IMR-90 (cell line): ENCODE measurements around the gene CYTH4. TPM values are rescaled to one million over a fixed set of nuclear protein-coding genes. Genes with fewer than 3 reads are reported as not detected.

Experiments
- ATAC-seq: fragments of 200-7000 bp; cut with Tn5 transposase; 2 replicates; pipeline ENCODE4 v1.9.1; 2020; ENCODE audit warnings: low read depth, mild to moderate bottlenecking, moderate library complexity
- BruUV-seq: library from RNA; stranded (reverse); fragments of 400-500 nt; replicated peaks from 2 replicates; lab custom pipeline; 2021; lab: Mats Ljungman, UMichigan
- CTCF ChIA-PET: fragments of 300-600 bp; formaldehyde crosslinking; extraction: SDS; loops from one replicate; lab custom pipeline; 2021; ENCODE audit warnings: antibody characterized with exemption; lab: Yijun Ruan, JAX
- POLR2A ChIA-PET: fragments of 300-600 bp; sonication (Branson Sonifier 250); formaldehyde crosslinking; loops from one replicate; lab custom pipeline; 2022; ENCODE audit warnings: antibody characterized with exemption; ENCODE audit not compliant: unreplicated experiment; lab: Charles Lee
- DNase-seq: peaks from one replicate; pipeline ENCODE4 v3.0.0; 2013
- H2AFZ ChIP-seq: replicated peaks from 2 replicates; pipeline ENCODE3; 2013; ENCODE audit warnings: low read length, mild to moderate bottlenecking; ENCODE audit not compliant: poor library complexity
- H2AK5ac ChIP-seq: 2 replicates; pipeline ENCODE4 v1.6.1; 2013; ENCODE audit warnings: low read depth, low read length, inconsistent platforms
- H2AK9ac ChIP-seq: replicated peaks from 2 replicates; pipeline ENCODE3; 2013; ENCODE audit warnings: mild to moderate bottlenecking, low read depth, low read length, moderate library complexity; ENCODE audit not compliant: poor library complexity
- H2BK120ac ChIP-seq: 2 replicates; pipeline ENCODE4 v1.6.1; 2013; ENCODE audit warnings: low read depth, low read length, inconsistent platforms
- H2BK15ac ChIP-seq: 3 replicates; pipeline ENCODE4 v1.6.1; 2013; ENCODE audit warnings: low read depth, low read length, inconsistent platforms
- H2BK20ac ChIP-seq: 2 replicates; pipeline ENCODE4 v1.6.1; 2013; ENCODE audit warnings: low read depth, mild to moderate bottlenecking, inconsistent platforms, low read length, moderate library complexity
- H2BK5ac ChIP-seq: 2 replicates; pipeline ENCODE4 v1.6.1; 2013; ENCODE audit warnings: mild to moderate bottlenecking, low read depth, low read length, inconsistent platforms; ENCODE audit not compliant: poor library complexity, severe bottlenecking
- H3K14ac ChIP-seq: replicated peaks from 2 replicates; pipeline ENCODE4 v1.6.1; 2013; ENCODE audit warnings: low read depth, low read length, inconsistent platforms
- H3K18ac ChIP-seq: 2 replicates; pipeline ENCODE4 v1.6.1; 2013; ENCODE audit warnings: low read depth, low read length, control low read depth
- H3K23ac ChIP-seq: 2 replicates; pipeline ENCODE4 v1.6.1; 2013; ENCODE audit warnings: low read depth, low read length, inconsistent platforms
- H3K27ac ChIP-seq: 2 replicates; pipeline ENCODE4 v1.5.1; 2013; ENCODE audit warnings: mild to moderate bottlenecking, control low read depth, low read length; ENCODE audit not compliant: insufficient read depth
- H3K27me3 ChIP-seq: 2 replicates; pipeline ENCODE4 v1.6.1; 2013; ENCODE audit warnings: low read length; ENCODE audit not compliant: control insufficient read depth, insufficient read depth
- H3K36me3 ChIP-seq: 2 replicates; pipeline ENCODE4 v1.6.1; 2013; ENCODE audit warnings: low read length, mixed read lengths; ENCODE audit not compliant: control insufficient read depth, insufficient read depth
- H3K4ac ChIP-seq: 2 replicates; pipeline ENCODE4 v1.6.1; 2013; ENCODE audit warnings: low read depth, low read length, inconsistent platforms
- H3K4me1 ChIP-seq: 2 replicates; pipeline ENCODE4 v1.6.1; 2013; ENCODE audit warnings: low read length, mixed read lengths; ENCODE audit not compliant: control insufficient read depth, insufficient read depth
- H3K4me2 ChIP-seq: 2 replicates; pipeline ENCODE4 v1.6.1; 2013; ENCODE audit warnings: low read depth, mild to moderate bottlenecking, control low read depth, low read length, moderate library complexity
- H3K4me3 ChIP-seq: 2 replicates; pipeline ENCODE4 v1.5.1; 2013; ENCODE audit warnings: low read depth, mild to moderate bottlenecking, control low read depth, low read length, moderate library complexity; ENCODE audit not compliant: insufficient read depth
- H3K56ac ChIP-seq: 2 replicates; pipeline ENCODE4 v1.6.1; 2013; ENCODE audit warnings: low read length, inconsistent platforms; ENCODE audit not compliant: insufficient read depth; ENCODE audit errors: extremely low read depth
- H3K79me1 ChIP-seq, 2 experiments: 2 replicates each; pipeline ENCODE4 v1.6.1; 2013; ENCODE audit warnings: low read length in 2 of 2, inconsistent platforms in 1 of 2, low read depth in 1 of 2
- H3K9ac ChIP-seq: 2 replicates; pipeline ENCODE4 v1.6.1; 2013; ENCODE audit warnings: low read depth, low read length, control low read depth
- H3K9me1 ChIP-seq: 2 replicates; pipeline ENCODE4 v1.6.1; 2013; ENCODE audit warnings: low read length, inconsistent platforms; ENCODE audit not compliant: insufficient read depth
- H3K9me3 ChIP-seq: 2 replicates; pipeline ENCODE4 v1.6.1; 2013; ENCODE audit warnings: low read length; ENCODE audit not compliant: control insufficient read depth, insufficient read depth
- H4K20me1 ChIP-seq: 2 replicates; pipeline ENCODE4 v1.6.1; 2013; ENCODE audit warnings: low read length, inconsistent platforms; ENCODE audit not compliant: insufficient read depth
- H4K5ac ChIP-seq: 2 replicates; pipeline ENCODE4 v1.6.1; 2013; ENCODE audit warnings: mild to moderate bottlenecking, low read depth, low read length, control low read depth
- H4K8ac ChIP-seq, 2 experiments: 2 replicates each; pipeline ENCODE4 v1.6.1; 2013; ENCODE audit warnings: low read depth in 2 of 2, low read length in 2 of 2, control low read depth in 1 of 2, inconsistent platforms in 1 of 2
- H4K91ac ChIP-seq: 2 replicates; pipeline ENCODE4 v1.6.1; 2013; ENCODE audit warnings: low read depth, low read length, inconsistent platforms; ENCODE audit not compliant: insufficient read depth
- BHLHE40 ChIP-seq: fragments of 150-350 bp; IDR thresholded peaks from 2 replicates; pipeline ENCODE4 v1.6.1; 2016; ENCODE audit warnings: mild to moderate bottlenecking, low read depth, low read length
- CEBPB ChIP-seq: IDR thresholded peaks from 2 replicates; pipeline ENCODE4 v1.6.1; 2012; ENCODE audit warnings: low read depth, low read length, improper control_type of control experiment
- CHD1 ChIP-seq: IDR thresholded peaks from 2 replicates; pipeline ENCODE4 v1.6.1; 2012; ENCODE audit warnings: low read depth, low read length, improper control_type of control experiment
- ELK1 ChIP-seq: fragments of 150-350 bp; IDR thresholded peaks from 2 replicates; pipeline ENCODE4 v1.6.1; 2016; ENCODE audit warnings: low read depth, mild to moderate bottlenecking, low read length, moderate library complexity, borderline replicate concordance
- FOS ChIP-seq: fragments of 150-350 bp; IDR thresholded peaks from 2 replicates; pipeline ENCODE4 v1.6.1; 2016; ENCODE audit warnings: low read depth, low read length
- MAFK ChIP-seq: IDR thresholded peaks from 2 replicates; pipeline ENCODE4 v1.6.1; 2012; ENCODE audit warnings: low read depth, low read length, improper control_type of control experiment
- MAZ ChIP-seq: IDR thresholded peaks from 2 replicates; pipeline ENCODE4 v1.6.1; 2012; ENCODE audit warnings: low read depth, mild to moderate bottlenecking, low read length, improper control_type of control experiment, moderate library complexity, borderline replicate concordance
- MXI1 ChIP-seq: IDR thresholded peaks from 2 replicates; pipeline ENCODE4 v1.6.1; 2012; ENCODE audit warnings: low read depth, mild to moderate bottlenecking, low read length, moderate library complexity, borderline replicate concordance
- NFE2L2 ChIP-seq: fragments of 150-350 bp; IDR thresholded peaks from 2 replicates; pipeline ENCODE4 v1.6.1; 2016; ENCODE audit warnings: low read depth, mild to moderate bottlenecking, low read length
- POLR2A ChIP-seq: IDR thresholded peaks from 2 replicates; pipeline ENCODE4 v1.6.1; 2012; ENCODE audit warnings: mild to moderate bottlenecking, low read depth, low read length
- RAD21 ChIP-seq: IDR thresholded peaks from 2 replicates; pipeline ENCODE4 v1.6.1; 2012; ENCODE audit warnings: low read length, improper control_type of control experiment
- RCOR1 ChIP-seq: IDR thresholded peaks from 2 replicates; pipeline ENCODE4 v1.6.1; 2012; ENCODE audit warnings: mild to moderate bottlenecking, low read length, improper control_type of control experiment; ENCODE audit not compliant: insufficient replicate concordance
- RFX5 ChIP-seq: IDR thresholded peaks from 2 replicates; pipeline ENCODE4 v1.8.0; 2012; ENCODE audit warnings: low read depth, mild to moderate bottlenecking, low read length, moderate library complexity
- SMC3 ChIP-seq: fragments of 150-350 bp; IDR thresholded peaks from 2 replicates; pipeline ENCODE4 v1.6.1; 2016; ENCODE audit warnings: low read depth, mild to moderate bottlenecking, antibody characterized with exemption, low read length, moderate library complexity
- WGBS, 2 experiments: methylation state at CpG; one replicate each; pipeline versions ENCODE4 v1.1.5 to v1.1.7; 2013; ENCODE audit warnings: missing lambda C conversion rate in 2 of 2; ENCODE audit not compliant: insufficient read length in 1 of 2; ENCODE audit errors: extremely low coverage in 2 of 2; 5-methylcytosine and 5-hydroxymethylcytosine counted together
- dilution Hi-C: fragments of 300-500 bp; cut with HindIII; formaldehyde crosslinking; loops from one replicate; pipeline ENCODE4 v1.14.3; 2018; ENCODE audit warnings: low sequenced_read_pairs; ENCODE audit not compliant: unreplicated experiment
- in situ Hi-C: fragments of 300-500 bp; cut with MboI; formaldehyde crosslinking; loops from 3 replicates; pipeline ENCODE4 v1.14.3; 2019; ENCODE audit warnings: low sequenced_read_pairs, inconsistent platforms, mixed read lengths
- intact Hi-C: fragments of 100-400 bp; cut with micrococcal nuclease; formaldehyde crosslinking; loops from 2 replicates; pipeline ENCODE4 v1.10.0; 2022
- polyA plus RNA-seq, 3 experiments: library from polyadenylated mRNA; depleted of rRNA; stranded (reverse); fragments of >200 nt; gene quantifications; 2 replicates each; pipeline ENCODE4 v1.2.3, GENCODE V29; 2012; ENCODE audit warnings: low replicate concordance in 1 of 3
- total RNA-seq: library from RNA; depleted of rRNA; stranded (reverse); fragments of >200 nt; gene quantifications from 2 replicates; pipeline ENCODE4 v1.2.3, GENCODE V29; 2012

Gene CYTH4
- total and polyA plus RNA-seq, 2 of the 4 experiments (the other 2 are of a cell fraction), result 0.36 to 0.55 TPM

GRCh38 chr22:37331856-37332536 lies 49.7 kb downstream of the CYTH4 start:
- Histone ChIP-seq H3K27me3 (peaks cover 12% of the 10 kb centered on the region), H3K56ac (no peak overlapping the region), H4K91ac (no peak overlapping the region), H4K8ac (no peak overlapping the region), H3K4me3 (no peak overlapping the region), H2AFZ (peak overlapping the region; percentile 4), H4K5ac (no peak overlapping the region), H3K4me2 (no peak overlapping the region), H3K9ac (no peak overlapping the region), H3K18ac (no peak overlapping the region), H3K4me1 (peaks cover 31% of the 10 kb centered on the region), H4K20me1 (no peaks in the 10 kb centered on the region), H2BK5ac (no peak overlapping the region), H2BK20ac (0 out of 2 replicates have a peak overlapping the region, but pooled peaks have one; percentile 81), H3K36me3 (no peaks in the 10 kb centered on the region), H3K9me1 (peaks cover 19% of the 10 kb centered on the region), H2BK15ac (no peak overlapping the region; the same call in 2 of the 3 replicates), H2BK120ac (peak overlapping the region; percentile 77; the same call in 1 of the 2 replicates), H3K9me3 (no peaks in the 10 kb centered on the region; the same call in 1 of the 2 replicates), H3K27ac (no peak overlapping the region), H3K4ac (peak overlapping the region; percentile 52; the same call in 1 of the 2 replicates), H3K14ac (no peak overlapping the region), H3K79me1 (no peaks in the 10 kb centered on the region), H3K23ac (no peak overlapping the region), H2AK5ac (peak overlapping the region; percentile 95), H2AK9ac (peak overlapping the region; percentile 20)
- ATAC-seq (no peak), DNase-seq (peak; percentile 38)
- intact Hi-C loops, result no loop called here
- WGBS, 2 experiments, result 100% methylated on average over 1 of the region's 9 CpGs; no CpG with 5 or more reads in 1 of the 2 experiments
- no TSS peak for BruUV-seq
- dilution Hi-C loops, result no loop called here
- TF ChIP-seq RAD21 (no peak), FOS (no peak), CHD1 (no peak), RCOR1 (no peak), ELK1 (no peak), MXI1 (no peak), CEBPB (no peak), NFE2L2 (no peak), SMC3 (no peak), BHLHE40 (no peak), MAZ (no peak), POLR2A (no peak), MAFK (no peak), RFX5 (no peak)
- in situ Hi-C loops, result no loop called here
- ChIA-PET POLR2A (no interaction called here), CTCF (no interaction called here)
